Measurements from ENCODE around the gene WDR47.

- TF ChIP-seq POLR2A (IDR thresholded peaks at IDR 0.05; ENCODE audit: borderline replicate concordance, extremely low read depth, insufficient read depth, insufficient read length), result no peak
- TF ChIP-seq, protein P1, sequence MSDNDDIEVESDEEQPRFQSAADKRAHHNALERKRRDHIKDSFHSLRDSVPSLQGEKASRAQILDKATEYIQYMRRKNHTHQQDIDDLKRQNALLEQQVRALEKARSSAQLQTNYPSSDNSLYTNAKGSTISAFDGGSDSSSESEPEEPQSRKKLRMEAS (IDR thresholded peaks at IDR 0.05), result no peak
- TF ChIP-seq FOSL1 (IDR thresholded peaks at IDR 0.05; ENCODE audit: low read depth), result no peak
- no peak for TF ChIP-seq SP1 (IDR thresholded peaks at IDR 0.05; ENCODE audit: low read depth)
- TF ChIP-seq CTCF (IDR thresholded peaks at IDR 0.05 in 2 of 3, conservative IDR thresholded peaks at IDR 0.05 in 1 of 3; ENCODE audit: borderline replicate concordance in 1 of 3, insufficient read depth in 1 of 3, low read depth in 2 of 3, low read length in 2 of 3), result no peak
- TF ChIP-seq POLR2AphosphoS5 (IDR thresholded peaks at IDR 0.05; ENCODE audit: low read depth, low read length), result no peak
- no peak for TF ChIP-seq JUND (IDR thresholded peaks at IDR 0.05)
- TF ChIP-seq EZH2 (IDR thresholded peaks at IDR 0.05), result no peak
- no peak for TF ChIP-seq YY1 (IDR thresholded peaks at IDR 0.05; ENCODE audit: extremely low read depth, insufficient replicate concordance, low read depth, low read length)
- no peak for TF ChIP-seq CEBPB (IDR thresholded peaks at IDR 0.05; ENCODE audit: low read depth)
- no peak for TF ChIP-seq EGR1 (IDR thresholded peaks at IDR 0.05; ENCODE audit: low read depth)
Measured at GRCh38 chr1:108972951-108973350, 69.0 kb downstream of the WDR47 start.
